ENCODE data around the gene KIRREL2. TPM values are rescaled to one million over a fixed set of nuclear protein-coding genes. Genes with fewer than 3 reads are reported as not detected.

KIRREL2 gene
- total and polyA plus RNA-seq, 9 of the 15 experiments (the other 6 are each of a cell fraction or from before 2014, with no cell fraction given): 0.01 to 0.12 (median 0.09) TPM; not detected in 4

DNA sequence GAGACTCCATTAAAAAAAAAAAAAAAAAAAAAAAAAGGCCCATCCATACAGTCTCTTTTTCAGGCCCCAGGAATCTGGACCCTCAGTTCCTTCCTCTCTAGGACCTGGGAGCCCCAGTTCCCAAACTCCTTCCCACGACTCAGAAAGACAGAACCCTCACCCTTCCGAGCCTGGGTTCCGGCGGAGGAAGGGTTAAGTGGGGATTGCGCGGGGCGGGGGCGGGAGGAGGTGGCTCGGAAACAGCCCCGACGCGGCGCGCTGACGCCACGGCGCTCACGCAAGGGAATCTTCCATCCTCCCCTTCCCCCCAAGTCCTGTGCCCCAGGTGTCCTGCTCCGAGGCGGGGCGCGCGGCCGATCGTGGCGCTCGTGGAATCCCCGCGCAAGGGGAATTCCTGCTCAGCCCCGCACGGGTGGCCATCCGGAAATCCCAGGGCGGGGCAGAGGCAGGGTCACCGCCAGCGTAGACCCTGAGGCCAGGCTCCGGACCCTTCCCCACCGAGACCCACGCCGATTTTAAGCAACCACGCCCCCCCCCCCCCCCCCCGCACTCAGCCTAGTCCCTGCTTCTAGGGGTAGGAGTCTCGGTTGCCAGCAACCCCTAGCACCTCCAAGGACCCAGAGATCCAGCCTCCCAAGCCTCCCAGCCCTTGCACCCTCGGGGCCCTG is 43.0 kb downstream of the KIRREL2 start (continued):
- TF ChIP-seq SMC3 (conservative IDR thresholded peaks at IDR 0.05; ENCODE audit: insufficient read depth, low read depth, low read length): no peak
- TF ChIP-seq PHF21A (IDR thresholded peaks at IDR 0.05; ENCODE audit: borderline replicate concordance, low read depth): 0 out of 2 replicates have a peak, but pooled peaks have one; percentile 46
- TF ChIP-seq, protein P1, sequence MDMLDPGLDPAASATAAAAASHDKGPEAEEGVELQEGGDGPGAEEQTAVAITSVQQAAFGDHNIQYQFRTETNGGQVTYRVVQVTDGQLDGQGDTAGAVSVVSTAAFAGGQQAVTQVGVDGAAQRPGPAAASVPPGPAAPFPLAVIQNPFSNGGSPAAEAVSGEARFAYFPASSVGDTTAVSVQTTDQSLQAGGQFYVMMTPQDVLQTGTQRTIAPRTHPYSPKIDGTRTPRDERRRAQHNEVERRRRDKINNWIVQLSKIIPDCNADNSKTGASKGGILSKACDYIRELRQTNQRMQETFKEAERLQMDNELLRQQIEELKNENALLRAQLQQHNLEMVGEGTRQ (CRISPR knock-in tag; IDR thresholded peaks at IDR 0.05): no peak
- TF ChIP-seq NR3C1 (CRISPR knock-in tag; IDR thresholded peaks at IDR 0.05): no peak
- TF ChIP-seq, protein P2, sequence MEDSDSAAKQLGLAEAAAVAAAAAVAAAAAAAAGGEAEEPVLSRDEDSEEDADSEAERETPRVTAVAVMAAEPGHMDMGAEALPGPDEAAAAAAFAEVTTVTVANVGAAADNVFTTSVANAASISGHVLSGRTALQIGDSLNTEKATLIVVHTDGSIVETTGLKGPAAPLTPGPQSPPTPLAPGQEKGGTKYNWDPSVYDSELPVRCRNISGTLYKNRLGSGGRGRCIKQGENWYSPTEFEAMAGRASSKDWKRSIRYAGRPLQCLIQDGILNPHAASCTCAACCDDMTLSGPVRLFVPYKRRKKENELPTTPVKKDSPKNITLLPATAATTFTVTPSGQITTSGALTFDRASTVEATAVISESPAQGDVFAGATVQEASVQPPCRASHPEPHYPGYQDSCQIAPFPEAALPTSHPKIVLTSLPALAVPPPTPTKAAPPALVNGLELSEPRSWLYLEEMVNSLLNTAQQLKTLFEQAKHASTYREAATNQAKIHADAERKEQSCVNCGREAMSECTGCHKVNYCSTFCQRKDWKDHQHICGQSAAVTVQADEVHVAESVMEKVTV (CRISPR knock-in tag; IDR thresholded peaks at IDR 0.05): no peak
- TF ChIP-seq GATAD2A (IDR thresholded peaks at IDR 0.05): peak; percentile 82
- no peak for TF ChIP-seq CHD4 (IDR thresholded peaks at IDR 0.05; ENCODE audit: insufficient read depth, insufficient replicate concordance, low read depth, low read length, poor library complexity, severe bottlenecking)
- no peak for TF ChIP-seq ARHGAP35 (IDR thresholded peaks at IDR 0.05; ENCODE audit: partially characterized antibody)
- peak; percentile 38; the same call in 1 of the 2 replicates for TF ChIP-seq DPF2 (IDR thresholded peaks at IDR 0.05)
- TF ChIP-seq, protein P3, sequence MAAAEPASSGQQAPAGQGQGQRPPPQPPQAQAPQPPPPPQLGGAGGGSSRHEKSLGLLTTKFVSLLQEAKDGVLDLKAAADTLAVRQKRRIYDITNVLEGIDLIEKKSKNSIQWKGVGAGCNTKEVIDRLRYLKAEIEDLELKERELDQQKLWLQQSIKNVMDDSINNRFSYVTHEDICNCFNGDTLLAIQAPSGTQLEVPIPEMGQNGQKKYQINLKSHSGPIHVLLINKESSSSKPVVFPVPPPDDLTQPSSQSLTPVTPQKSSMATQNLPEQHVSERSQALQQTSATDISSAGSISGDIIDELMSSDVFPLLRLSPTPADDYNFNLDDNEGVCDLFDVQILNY (CRISPR knock-in tag; IDR thresholded peaks at IDR 0.05): no peak
- TF ChIP-seq ZNF282 (CRISPR knock-in tag; IDR thresholded peaks at IDR 0.05): no peak
- no peak for TF ChIP-seq TAF9B (IDR thresholded peaks at IDR 0.05; ENCODE audit: partially characterized antibody)
- no peak for TF ChIP-seq TBP (optimal IDR thresholded peaks at IDR 0.05; ENCODE audit: low read depth, low read length)
- TF ChIP-seq, protein P4, sequence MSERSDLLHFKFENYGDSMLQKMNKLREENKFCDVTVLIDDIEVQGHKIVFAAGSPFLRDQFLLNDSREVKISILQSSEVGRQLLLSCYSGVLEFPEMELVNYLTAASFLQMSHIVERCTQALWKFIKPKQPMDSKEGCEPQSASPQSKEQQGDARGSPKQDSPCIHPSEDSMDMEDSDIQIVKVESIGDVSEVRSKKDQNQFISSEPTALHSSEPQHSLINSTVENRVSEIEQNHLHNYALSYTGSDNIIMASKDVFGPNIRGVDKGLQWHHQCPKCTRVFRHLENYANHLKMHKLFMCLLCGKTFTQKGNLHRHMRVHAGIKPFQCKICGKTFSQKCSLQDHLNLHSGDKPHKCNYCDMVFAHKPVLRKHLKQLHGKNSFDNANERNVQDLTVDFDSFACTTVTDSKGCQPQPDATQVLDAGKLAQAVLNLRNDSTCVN (CRISPR knock-in tag; IDR thresholded peaks at IDR 0.05): no peak
- no peak for TF ChIP-seq HNRNPLL (IDR thresholded peaks at IDR 0.05; ENCODE audit: low read depth, low read length, poor library complexity, severe bottlenecking)
- TF ChIP-seq EHMT2 (IDR thresholded peaks at IDR 0.05): no peak
- TF ChIP-seq POLR2AphosphoS5 (IDR thresholded peaks at IDR 0.05; ENCODE audit: control insufficient read depth, insufficient read depth, low read depth, low read length): 0 out of 2 replicates have a peak, but pooled peaks have one; percentile 17
- TF ChIP-seq, protein P5, sequence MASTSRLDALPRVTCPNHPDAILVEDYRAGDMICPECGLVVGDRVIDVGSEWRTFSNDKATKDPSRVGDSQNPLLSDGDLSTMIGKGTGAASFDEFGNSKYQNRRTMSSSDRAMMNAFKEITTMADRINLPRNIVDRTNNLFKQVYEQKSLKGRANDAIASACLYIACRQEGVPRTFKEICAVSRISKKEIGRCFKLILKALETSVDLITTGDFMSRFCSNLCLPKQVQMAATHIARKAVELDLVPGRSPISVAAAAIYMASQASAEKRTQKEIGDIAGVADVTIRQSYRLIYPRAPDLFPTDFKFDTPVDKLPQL (IDR thresholded peaks at IDR 0.05; ENCODE audit: extremely low read depth, insufficient read length): no peak
- TF ChIP-seq, protein P6, sequence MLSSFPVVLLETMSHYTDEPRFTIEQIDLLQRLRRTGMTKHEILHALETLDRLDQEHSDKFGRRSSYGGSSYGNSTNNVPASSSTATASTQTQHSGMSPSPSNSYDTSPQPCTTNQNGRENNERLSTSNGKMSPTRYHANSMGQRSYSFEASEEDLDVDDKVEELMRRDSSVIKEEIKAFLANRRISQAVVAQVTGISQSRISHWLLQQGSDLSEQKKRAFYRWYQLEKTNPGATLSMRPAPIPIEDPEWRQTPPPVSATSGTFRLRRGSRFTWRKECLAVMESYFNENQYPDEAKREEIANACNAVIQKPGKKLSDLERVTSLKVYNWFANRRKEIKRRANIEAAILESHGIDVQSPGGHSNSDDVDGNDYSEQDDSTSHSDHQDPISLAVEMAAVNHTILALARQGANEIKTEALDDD (IDR thresholded peaks at IDR 0.05): no peak
- TF ChIP-seq, protein P7, sequence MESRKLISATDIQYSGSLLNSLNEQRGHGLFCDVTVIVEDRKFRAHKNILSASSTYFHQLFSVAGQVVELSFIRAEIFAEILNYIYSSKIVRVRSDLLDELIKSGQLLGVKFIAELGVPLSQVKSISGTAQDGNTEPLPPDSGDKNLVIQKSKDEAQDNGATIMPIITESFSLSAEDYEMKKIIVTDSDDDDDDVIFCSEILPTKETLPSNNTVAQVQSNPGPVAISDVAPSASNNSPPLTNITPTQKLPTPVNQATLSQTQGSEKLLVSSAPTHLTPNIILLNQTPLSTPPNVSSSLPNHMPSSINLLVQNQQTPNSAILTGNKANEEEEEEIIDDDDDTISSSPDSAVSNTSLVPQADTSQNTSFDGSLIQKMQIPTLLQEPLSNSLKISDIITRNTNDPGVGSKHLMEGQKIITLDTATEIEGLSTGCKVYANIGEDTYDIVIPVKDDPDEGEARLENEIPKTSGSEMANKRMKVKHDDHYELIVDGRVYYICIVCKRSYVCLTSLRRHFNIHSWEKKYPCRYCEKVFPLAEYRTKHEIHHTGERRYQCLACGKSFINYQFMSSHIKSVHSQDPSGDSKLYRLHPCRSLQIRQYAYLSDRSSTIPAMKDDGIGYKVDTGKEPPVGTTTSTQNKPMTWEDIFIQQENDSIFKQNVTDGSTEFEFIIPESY (CRISPR knock-in tag; IDR thresholded peaks at IDR 0.05): no peak
